A549 (cell line): Measurements from ENCODE around the gene JAKMIP2. TPM values are rescaled to one million over a fixed set of nuclear protein-coding genes. Genes with fewer than 3 reads are reported as not detected.

ENCODE experiments used
- ATAC-seq, 2 experiments: fragments of 200-7000 bp in 1 of 2; fragments of >200 bp in 1 of 2; cut with Nextera tagmentation in 1 of 2; cut with Tn5 transposase in 1 of 2; 3 replicates each; pipeline versions ENCODE4 v1.8.0 to v1.9.1; 2018 to 2020; ENCODE audit warnings: mild to moderate bottlenecking in 1 of 2, moderate library complexity in 1 of 2
- CTCF ChIA-PET: fragments of 300-600 bp; sonication (Branson Sonifier 250); formaldehyde crosslinking; extraction: SDS; loops from one replicate; lab custom pipeline; 2021; ENCODE audit warnings: antibody characterized with exemption, inconsistent platforms; lab: Yijun Ruan, JAX
- POLR2A ChIA-PET: fragments of 350-600 bp; formaldehyde crosslinking; extraction: SDS; loops from one replicate; lab custom pipeline; 2021; ENCODE audit warnings: antibody characterized with exemption, inconsistent platforms; lab: Yijun Ruan, JAX
- DNase-seq, 2 experiments: peaks; one replicate each; pipeline versions ENCODE4 v3.0.0 to v3.0.0-alpha.2; 2011 to 2016; ENCODE audit warnings: low read depth in 1 of 2, low spot score in 1 of 2
- FAIRE-seq: peaks from 2 replicates; lab custom pipeline; 2011; peaks lifted over from hg19 to GRCh38; lab: Jason Lieb, UNC
- H3K27ac ChIP-seq, 2 experiments: fragments of >200 bp; sonication (Bioruptor Twin); formaldehyde crosslinking; 3 replicates each; pipeline ENCODE4 v1.5.1; 2016 to 2017
- H3K4me1 ChIP-seq: fragments of >200 bp; sonication (Bioruptor Twin); formaldehyde crosslinking; 3 replicates; pipeline ENCODE4 v1.6.1; 2016
- H3K4me2 ChIP-seq: fragments of >200 bp; sonication (Bioruptor Twin); formaldehyde crosslinking; 3 replicates; pipeline ENCODE4 v1.6.1; 2016
- H3K4me3 ChIP-seq: fragments of >200 bp; sonication (Bioruptor Twin); formaldehyde crosslinking; 3 replicates; pipeline ENCODE4 v1.5.1; 2016
- H3K9me3 ChIP-seq: fragments of >200 bp; sonication (Bioruptor Twin); formaldehyde crosslinking; 3 replicates; pipeline ENCODE4 v1.6.1; 2016
- CBX8 ChIP-seq: fragments of 200-600 bp; sonication (generic); IDR thresholded peaks from 2 replicates; pipeline ENCODE4 v1.6.1; 2016
- CEBPB ChIP-seq, 2 experiments: fragments of >200 bp in 1 of 2; sonication (Bioruptor Twin) in 1 of 2; formaldehyde crosslinking in 1 of 2; IDR thresholded peaks; 2 replicates each; pipeline ENCODE4 v1.6.1; 2012 to 2016
- EHMT2 ChIP-seq: fragments of 200-600 bp; sonication (generic); IDR thresholded peaks from 2 replicates; pipeline ENCODE4 v1.6.1; 2016; ENCODE audit warnings: antibody characterized with exemption, low read depth, mild to moderate bottlenecking, moderate library complexity
- ESRRA ChIP-seq: fragments of 150-350 bp; IDR thresholded peaks from 2 replicates; pipeline ENCODE4 v1.6.1; 2014; ENCODE audit warnings: mild to moderate bottlenecking, low read length, borderline replicate concordance
- FOXS1 ChIP-seq: fragments of 250-450 bp; sonication (Bioruptor Pico); IDR thresholded peaks from 2 replicates; pipeline ENCODE4 v1.5.0; 2020; ENCODE audit warnings: mild to moderate bottlenecking, moderate library complexity
- HDAC2 ChIP-seq: fragments of 200-600 bp; sonication (generic); IDR thresholded peaks from 2 replicates; pipeline ENCODE4 v1.6.1; 2016
- HOXB13 ChIP-seq: fragments of 250-450 bp; sonication (Bioruptor Pico); IDR thresholded peaks from 2 replicates; pipeline ENCODE4 v1.5.0; 2020; ENCODE audit warnings: low read depth, mild to moderate bottlenecking, moderate library complexity
- HOXB5 ChIP-seq: fragments of 250-450 bp; sonication (Bioruptor Pico); IDR thresholded peaks from 2 replicates; pipeline ENCODE4 v1.5.0; 2020; ENCODE audit warnings: mild to moderate bottlenecking, moderate library complexity
- MYC ChIP-seq: IDR thresholded peaks from 2 replicates; pipeline ENCODE4 v1.6.1; 2012; ENCODE audit warnings: mild to moderate bottlenecking, inconsistent platforms, low read length, improper control_type of control experiment, borderline replicate concordance
- NFE2L2 ChIP-seq: fragments of 150-350 bp; conservative IDR thresholded peaks from 2 replicates; pipeline ENCODE4 v1.6.1; 2014; ENCODE audit warnings: low read length
- NPAS2 ChIP-seq: fragments of 250-450 bp; sonication (Bioruptor Pico); IDR thresholded peaks from 2 replicates; pipeline ENCODE4 v1.8.0; 2022; ENCODE audit warnings: mild to moderate bottlenecking, moderate library complexity, borderline replicate concordance
- RAD21 ChIP-seq, 2 experiments: fragments of >200 bp in 1 of 2; sonication (Bioruptor Twin) in 1 of 2; formaldehyde crosslinking in 1 of 2; IDR thresholded peaks in 1 of 2; conservative IDR thresholded peaks in 1 of 2; 2 replicates in 1 of 2; 3 replicates in 1 of 2; pipeline ENCODE4 v1.6.1; 2012 to 2018; ENCODE audit warnings: inconsistent platforms in 1 of 2
- TP53 ChIP-seq: fragments of 250-450 bp; sonication (Bioruptor Pico); IDR thresholded peaks from 2 replicates; pipeline ENCODE4 v1.5.0; 2021; ENCODE audit warnings: mild to moderate bottlenecking, moderate library complexity
- ZNF302 ChIP-seq: fragments of 250-450 bp; sonication (Bioruptor Pico); IDR thresholded peaks from 2 replicates; pipeline ENCODE4 v1.9.0; 2021; ENCODE audit warnings: inconsistent platforms, mild to moderate bottlenecking, moderate library complexity
- WGBS: methylation state at CpG from one replicate; pipeline ENCODE4 v1.1.6; 2017; ENCODE audit errors: missing lambda C conversion rate; 5-methylcytosine and 5-hydroxymethylcytosine counted together
- polyA plus RNA-seq, 4 experiments: library from polyadenylated mRNA; depleted of rRNA in 3 of 4; stranded (reverse); fragments of >200 nt; fragmentation: RNase III in 1 of 4; extraction: RNeasy Plus Mini Kit Qiagen cat#74134 plus additional on column Dnase treatment in 1 of 4; gene quantifications; 2 replicates in 3 of 4; 3 replicates in 1 of 4; pipeline ENCODE4 v1.2.3, GENCODE V29; 2011 to 2017
- TF ChIP-seq, protein P1 (sequence below): fragments of 200-600 bp; sonication (generic); IDR thresholded peaks from 2 replicates; pipeline ENCODE4 v1.6.1; 2016; ENCODE audit warnings: antibody characterized with exemption, mild to moderate bottlenecking, moderate library complexity
- TF ChIP-seq, protein P2 (sequence below): IDR thresholded peaks from 2 replicates; pipeline ENCODE4 v1.6.1; 2012
- TF ChIP-seq, protein P3 (sequence below): fragments of >200 bp; sonication (Bioruptor Twin); formaldehyde crosslinking; IDR thresholded peaks from 2 replicates; pipeline ENCODE4 v1.6.1; 2016
- TF ChIP-seq, protein P4 (sequence below): fragments of 150-350 bp; IDR thresholded peaks from 2 replicates; pipeline ENCODE4 v1.6.1; 2014; ENCODE audit warnings: low read depth, mild to moderate bottlenecking, low read length
- TF ChIP-seq, protein P5 (sequence below): fragments of >200 bp; sonication (Bioruptor Twin); formaldehyde crosslinking; IDR thresholded peaks from 3 replicates; pipeline ENCODE4 v1.5.1; 2016
- TF ChIP-seq, protein P6 (sequence below): fragments of 250-450 bp; sonication (Bioruptor Pico); IDR thresholded peaks from 2 replicates; pipeline ENCODE4 v1.5.0; 2020; ENCODE audit warnings: low read depth, mild to moderate bottlenecking, moderate library complexity

The JAKMIP2 gene
- polyA plus RNA-seq, 2 of the 4 experiments (the other 2 are of a cell fraction), result 0.01 TPM; not detected in 1

DNA sequence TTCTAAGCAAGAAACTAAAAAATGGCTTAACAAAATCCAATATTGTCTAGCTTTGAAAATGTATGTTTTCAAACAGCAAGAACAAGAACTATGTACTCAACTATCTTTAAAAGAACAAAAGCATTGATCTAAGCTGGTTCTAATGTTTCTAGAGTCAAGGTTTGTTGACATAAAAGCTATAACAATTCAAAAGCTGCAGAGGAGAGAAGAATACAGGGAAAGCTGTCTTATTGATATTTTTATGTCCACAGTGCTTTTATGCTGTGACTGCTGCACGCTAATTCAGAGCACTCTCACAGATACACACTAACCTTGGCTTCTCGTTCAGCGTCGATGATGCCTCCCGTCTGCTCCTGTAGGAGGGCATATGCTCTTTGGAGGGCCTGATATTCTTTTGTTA, 143.2 kb downstream of the JAKMIP2 start:
- ChIA-PET POLR2A (no interaction called here), CTCF (interaction anchor here (0.8 to 2.5 kb wide), 2 partner anchors 12 to 184 kb away, joined by 5 to 11 read pairs; no protein-coding TSS in a partner anchor)
- Histone ChIP-seq H3K4me2 (no peak overlapping the region), H3K27ac (no peak overlapping the region), H3K4me1 (no peaks in the 10 kb centered on the region), H3K9me3 (no peaks in the 10 kb centered on the region), H3K4me3 (no peak overlapping the region)
- TF ChIP-seq NPAS2 (CRISPR knock-in tag) (no peak), EHMT2 (no peak), MYC (no peak), HDAC2 (no peak), CBX8 (no peak), ZNF302 (CRISPR knock-in tag) (no peak), FOXS1 (CRISPR knock-in tag) (no peak), TP53 (CRISPR knock-in tag) (no peak), CEBPB (IDR thresholded peaks at IDR 0.05) (no peak)
- TF ChIP-seq, protein P1, sequence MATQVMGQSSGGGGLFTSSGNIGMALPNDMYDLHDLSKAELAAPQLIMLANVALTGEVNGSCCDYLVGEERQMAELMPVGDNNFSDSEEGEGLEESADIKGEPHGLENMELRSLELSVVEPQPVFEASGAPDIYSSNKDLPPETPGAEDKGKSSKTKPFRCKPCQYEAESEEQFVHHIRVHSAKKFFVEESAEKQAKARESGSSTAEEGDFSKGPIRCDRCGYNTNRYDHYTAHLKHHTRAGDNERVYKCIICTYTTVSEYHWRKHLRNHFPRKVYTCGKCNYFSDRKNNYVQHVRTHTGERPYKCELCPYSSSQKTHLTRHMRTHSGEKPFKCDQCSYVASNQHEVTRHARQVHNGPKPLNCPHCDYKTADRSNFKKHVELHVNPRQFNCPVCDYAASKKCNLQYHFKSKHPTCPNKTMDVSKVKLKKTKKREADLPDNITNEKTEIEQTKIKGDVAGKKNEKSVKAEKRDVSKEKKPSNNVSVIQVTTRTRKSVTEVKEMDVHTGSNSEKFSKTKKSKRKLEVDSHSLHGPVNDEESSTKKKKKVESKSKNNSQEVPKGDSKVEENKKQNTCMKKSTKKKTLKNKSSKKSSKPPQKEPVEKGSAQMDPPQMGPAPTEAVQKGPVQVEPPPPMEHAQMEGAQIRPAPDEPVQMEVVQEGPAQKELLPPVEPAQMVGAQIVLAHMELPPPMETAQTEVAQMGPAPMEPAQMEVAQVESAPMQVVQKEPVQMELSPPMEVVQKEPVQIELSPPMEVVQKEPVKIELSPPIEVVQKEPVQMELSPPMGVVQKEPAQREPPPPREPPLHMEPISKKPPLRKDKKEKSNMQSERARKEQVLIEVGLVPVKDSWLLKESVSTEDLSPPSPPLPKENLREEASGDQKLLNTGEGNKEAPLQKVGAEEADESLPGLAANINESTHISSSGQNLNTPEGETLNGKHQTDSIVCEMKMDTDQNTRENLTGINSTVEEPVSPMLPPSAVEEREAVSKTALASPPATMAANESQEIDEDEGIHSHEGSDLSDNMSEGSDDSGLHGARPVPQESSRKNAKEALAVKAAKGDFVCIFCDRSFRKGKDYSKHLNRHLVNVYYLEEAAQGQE, result no peak
- TF ChIP-seq, protein P2, sequence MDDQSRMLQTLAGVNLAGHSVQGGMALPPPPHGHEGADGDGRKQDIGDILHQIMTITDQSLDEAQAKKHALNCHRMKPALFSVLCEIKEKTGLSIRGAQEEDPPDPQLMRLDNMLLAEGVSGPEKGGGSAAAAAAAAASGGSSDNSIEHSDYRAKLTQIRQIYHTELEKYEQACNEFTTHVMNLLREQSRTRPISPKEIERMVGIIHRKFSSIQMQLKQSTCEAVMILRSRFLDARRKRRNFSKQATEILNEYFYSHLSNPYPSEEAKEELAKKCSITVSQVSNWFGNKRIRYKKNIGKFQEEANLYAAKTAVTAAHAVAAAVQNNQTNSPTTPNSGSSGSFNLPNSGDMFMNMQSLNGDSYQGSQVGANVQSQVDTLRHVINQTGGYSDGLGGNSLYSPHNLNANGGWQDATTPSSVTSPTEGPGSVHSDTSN, result no peak
- TF ChIP-seq, protein P3, sequence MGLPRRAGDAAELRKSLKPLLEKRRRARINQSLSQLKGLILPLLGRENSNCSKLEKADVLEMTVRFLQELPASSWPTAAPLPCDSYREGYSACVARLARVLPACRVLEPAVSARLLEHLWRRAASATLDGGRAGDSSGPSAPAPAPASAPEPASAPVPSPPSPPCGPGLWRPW, result no peak
- TF ChIP-seq, protein P4, sequence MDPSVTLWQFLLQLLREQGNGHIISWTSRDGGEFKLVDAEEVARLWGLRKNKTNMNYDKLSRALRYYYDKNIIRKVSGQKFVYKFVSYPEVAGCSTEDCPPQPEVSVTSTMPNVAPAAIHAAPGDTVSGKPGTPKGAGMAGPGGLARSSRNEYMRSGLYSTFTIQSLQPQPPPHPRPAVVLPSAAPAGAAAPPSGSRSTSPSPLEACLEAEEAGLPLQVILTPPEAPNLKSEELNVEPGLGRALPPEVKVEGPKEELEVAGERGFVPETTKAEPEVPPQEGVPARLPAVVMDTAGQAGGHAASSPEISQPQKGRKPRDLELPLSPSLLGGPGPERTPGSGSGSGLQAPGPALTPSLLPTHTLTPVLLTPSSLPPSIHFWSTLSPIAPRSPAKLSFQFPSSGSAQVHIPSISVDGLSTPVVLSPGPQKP, result no peak
- DNase-seq, result no peak
- ATAC-seq, result no peak
- WGBS, result 45% methylated on average over 5 of the region's 5 CpGs
- no peak for FAIRE-seq

DNA sequence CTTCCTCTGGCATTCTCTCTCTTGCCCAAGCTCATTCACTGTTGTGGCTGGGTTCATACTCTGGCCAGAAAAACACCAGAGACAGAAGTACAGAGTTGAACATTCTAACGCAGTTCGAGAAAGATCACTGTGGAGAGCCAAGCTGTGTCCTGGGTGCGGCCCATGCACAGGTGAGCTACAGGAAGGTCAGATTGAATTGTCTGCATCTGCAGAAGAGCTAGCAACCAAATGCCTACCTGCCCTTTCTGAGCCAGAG, 145.9 kb downstream of the JAKMIP2 start:
- 47% methylated on average over 3 of the region's 3 CpGs for WGBS
- H3K4me1 ChIP-seq, result no peaks in the 10 kb centered on the region
- no peak for FAIRE-seq
- no peak overlapping the region for H3K4me3 ChIP-seq
- no peak for ATAC-seq
- ChIA-PET POLR2A (no interaction called here), CTCF (interaction anchor here (1.0 to 2.3 kb wide), 3 partner anchors 9 to 186 kb away, joined by 3 to 12 read pairs (median 8); no protein-coding TSS in a partner anchor)
- H3K27ac ChIP-seq, result no peak overlapping the region
- H3K9me3 ChIP-seq, result no peaks in the 10 kb centered on the region
- no peak for DNase-seq
- no peak overlapping the region for H3K4me2 ChIP-seq
- TF ChIP-seq RAD21 (conservative IDR thresholded peaks at IDR 0.05 in 1 of 2, IDR thresholded peaks at IDR 0.05 in 1 of 2), result no peak
- TF ChIP-seq, protein P2, result no peak
- TF ChIP-seq HOXB13 (CRISPR knock-in tag), result no peak
- TF ChIP-seq, protein P5, sequence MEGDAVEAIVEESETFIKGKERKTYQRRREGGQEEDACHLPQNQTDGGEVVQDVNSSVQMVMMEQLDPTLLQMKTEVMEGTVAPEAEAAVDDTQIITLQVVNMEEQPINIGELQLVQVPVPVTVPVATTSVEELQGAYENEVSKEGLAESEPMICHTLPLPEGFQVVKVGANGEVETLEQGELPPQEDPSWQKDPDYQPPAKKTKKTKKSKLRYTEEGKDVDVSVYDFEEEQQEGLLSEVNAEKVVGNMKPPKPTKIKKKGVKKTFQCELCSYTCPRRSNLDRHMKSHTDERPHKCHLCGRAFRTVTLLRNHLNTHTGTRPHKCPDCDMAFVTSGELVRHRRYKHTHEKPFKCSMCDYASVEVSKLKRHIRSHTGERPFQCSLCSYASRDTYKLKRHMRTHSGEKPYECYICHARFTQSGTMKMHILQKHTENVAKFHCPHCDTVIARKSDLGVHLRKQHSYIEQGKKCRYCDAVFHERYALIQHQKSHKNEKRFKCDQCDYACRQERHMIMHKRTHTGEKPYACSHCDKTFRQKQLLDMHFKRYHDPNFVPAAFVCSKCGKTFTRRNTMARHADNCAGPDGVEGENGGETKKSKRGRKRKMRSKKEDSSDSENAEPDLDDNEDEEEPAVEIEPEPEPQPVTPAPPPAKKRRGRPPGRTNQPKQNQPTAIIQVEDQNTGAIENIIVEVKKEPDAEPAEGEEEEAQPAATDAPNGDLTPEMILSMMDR, result no peak
- no peak for TF ChIP-seq ESRRA
- TF ChIP-seq, protein P6, sequence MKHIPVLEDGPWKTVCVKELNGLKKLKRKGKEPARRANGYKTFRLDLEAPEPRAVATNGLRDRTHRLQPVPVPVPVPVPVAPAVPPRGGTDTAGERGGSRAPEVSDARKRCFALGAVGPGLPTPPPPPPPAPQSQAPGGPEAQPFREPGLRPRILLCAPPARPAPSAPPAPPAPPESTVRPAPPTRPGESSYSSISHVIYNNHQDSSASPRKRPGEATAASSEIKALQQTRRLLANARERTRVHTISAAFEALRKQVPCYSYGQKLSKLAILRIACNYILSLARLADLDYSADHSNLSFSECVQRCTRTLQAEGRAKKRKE (CRISPR knock-in tag), result no peak
- no peak for TF ChIP-seq NFE2L2
- no peak for TF ChIP-seq NPAS2 (CRISPR knock-in tag)
- TF ChIP-seq, protein P4, result no peak
- no peak for TF ChIP-seq HOXB5 (CRISPR knock-in tag)
- TF ChIP-seq, all 56 proteins: peak for 0
